Smooth muscle cell (in vitro differentiated cells): ENCODE data around the gene STX18. TPM values are rescaled to one million over a fixed set of nuclear protein-coding genes. Genes with fewer than 3 reads are reported as not detected.

Experiments
- DNase-seq: peaks from one replicate; lab custom pipeline; 2025; ENCODE audit not compliant: unreplicated experiment; lab: John Stamatoyannopoulos, UW
- H2AFZ ChIP-seq: fragments of 200-600 bp; sonication (generic); 2 replicates; pipeline ENCODE4 v1.6.0; 2016; ENCODE audit warnings: antibody characterized with exemption, low read depth, mild to moderate bottlenecking
- H3F3A ChIP-seq: fragments of 200-600 bp; sonication (generic); 2 replicates; pipeline ENCODE4 v1.6.0; 2017; ENCODE audit warnings: antibody characterized with exemption, low read depth
- H3K27ac ChIP-seq: fragments of 200-600 bp; sonication (generic); 2 replicates; pipeline ENCODE4 v1.5.1; 2016; ENCODE audit warnings: low read depth, mild to moderate bottlenecking
- H3K27me3 ChIP-seq: fragments of 200-600 bp; sonication (generic); 2 replicates; pipeline ENCODE4 v1.6.1; 2016; ENCODE audit warnings: low read depth, mild to moderate bottlenecking
- H3K36me3 ChIP-seq: fragments of 200-600 bp; sonication (generic); 2 replicates; pipeline ENCODE4 v1.5.1; 2016; ENCODE audit warnings: low read depth
- H3K4me1 ChIP-seq: fragments of 200-600 bp; sonication (generic); 2 replicates; pipeline ENCODE4 v1.5.1; 2016; ENCODE audit warnings: low read depth
- H3K4me2 ChIP-seq: fragments of 200-600 bp; sonication (generic); 2 replicates; pipeline ENCODE4 v1.6.0; 2016; ENCODE audit warnings: mild to moderate bottlenecking
- H3K4me3 ChIP-seq: fragments of 200-600 bp; sonication (generic); 2 replicates; pipeline ENCODE4 v1.5.1; 2016; ENCODE audit warnings: mild to moderate bottlenecking
- H3K79me2 ChIP-seq: fragments of 200-600 bp; sonication (generic); 2 replicates; pipeline ENCODE4 v1.6.0; 2016; ENCODE audit warnings: low read depth, mild to moderate bottlenecking
- H3K9ac ChIP-seq: fragments of 200-600 bp; sonication (generic); 2 replicates; pipeline ENCODE4 v1.6.0; 2016; ENCODE audit warnings: low read depth
- H3K9me3 ChIP-seq: fragments of 200-600 bp; sonication (generic); replicated peaks from 2 replicates; pipeline ENCODE4 v1.5.1; 2016; ENCODE audit warnings: low read depth
- H4K20me1 ChIP-seq: fragments of 200-600 bp; sonication (generic); 2 replicates; pipeline ENCODE4 v1.6.0; 2016; ENCODE audit warnings: low read depth
- WGBS: methylation state at CpG from one replicate; pipeline ENCODE4 v1.1.7; 2016; ENCODE audit warnings: low lambda C conversion rate; 5-methylcytosine and 5-hydroxymethylcytosine counted together
- polyA plus RNA-seq: library from polyadenylated mRNA; unstranded; fragments of >200 nt; fragmentation: Nextera tagmentation; extraction: Ambion mirVana; gene quantifications from 2 replicates; pipeline ENCODE4 v1.2.1, GENCODE V29; 2016
- total RNA-seq: library from RNA; depleted of rRNA; stranded (reverse); fragments of >200 nt; gene quantifications from 2 replicates; pipeline ENCODE4 v1.2.3, GENCODE V29; 2014
- TF ChIP-seq, protein P1 (sequence below): fragments of 200-600 bp; sonication (generic); IDR thresholded peaks from 2 replicates; pipeline ENCODE4 v1.5.1; 2017; ENCODE audit warnings: borderline replicate concordance, mild to moderate bottlenecking, antibody characterized with exemption; ENCODE audit not compliant: insufficient read depth, poor library complexity, severe bottlenecking

Gene STX18
- total and polyA plus RNA-seq, 2 experiments from 2014 or later = 17.7 to 23.3 TPM

DNA sequence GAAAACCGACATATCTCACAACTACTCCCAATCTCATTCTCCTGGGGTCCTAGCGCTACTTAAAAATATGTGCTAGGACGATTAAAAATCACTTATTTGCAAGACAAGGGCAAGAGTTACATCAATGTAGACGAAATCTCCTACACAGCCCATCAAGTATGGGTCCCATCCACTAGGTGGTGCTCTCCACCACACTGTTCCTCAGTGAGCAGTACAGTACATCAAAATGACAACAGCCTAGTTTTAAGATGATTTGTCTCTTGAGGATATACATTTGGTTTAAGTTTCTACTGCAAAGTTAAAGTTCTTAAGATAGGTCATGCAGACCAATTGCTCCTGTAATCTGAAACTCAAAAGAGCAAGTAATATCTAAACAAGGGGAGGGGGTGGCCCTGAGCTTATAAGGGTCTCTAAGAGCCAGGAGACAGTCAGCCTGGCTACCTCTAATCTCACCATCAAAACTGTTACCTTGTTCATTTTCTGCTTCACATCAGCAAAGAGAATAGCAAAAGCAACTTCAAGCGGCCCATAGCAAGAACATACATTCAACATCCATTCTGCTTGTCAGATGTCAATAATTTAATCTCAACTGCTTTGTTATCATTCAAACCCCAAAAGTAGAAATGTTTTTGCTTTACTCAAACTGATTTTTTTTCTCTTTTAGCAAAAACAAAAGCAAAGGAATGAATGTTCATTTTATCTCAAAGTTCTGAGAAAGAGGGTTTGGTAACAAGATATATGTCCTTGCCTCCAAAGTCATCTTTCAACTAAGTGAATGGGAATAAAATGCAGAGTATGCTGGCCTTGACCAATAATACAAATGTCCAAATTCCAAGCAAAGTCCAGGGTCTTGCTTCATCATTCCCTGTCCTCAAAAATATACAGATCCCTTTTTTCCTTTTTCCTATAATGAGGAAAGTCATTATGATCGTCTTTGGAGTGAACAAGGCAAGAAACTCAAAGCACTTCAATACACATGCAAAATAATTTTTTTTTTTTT is 53.1 kb downstream of the STX18 start:
- no peaks in the 10 kb centered on the region for H3K9me3 ChIP-seq
- H3K27me3 ChIP-seq = no peaks in the 10 kb centered on the region
- H3K9ac ChIP-seq = no peak overlapping the region
- no peak overlapping the region for H2AFZ ChIP-seq
- peaks cover 6% of the 10 kb centered on the region for H3F3A ChIP-seq
- H3K4me3 ChIP-seq = no peak overlapping the region
- TF ChIP-seq, protein P1, sequence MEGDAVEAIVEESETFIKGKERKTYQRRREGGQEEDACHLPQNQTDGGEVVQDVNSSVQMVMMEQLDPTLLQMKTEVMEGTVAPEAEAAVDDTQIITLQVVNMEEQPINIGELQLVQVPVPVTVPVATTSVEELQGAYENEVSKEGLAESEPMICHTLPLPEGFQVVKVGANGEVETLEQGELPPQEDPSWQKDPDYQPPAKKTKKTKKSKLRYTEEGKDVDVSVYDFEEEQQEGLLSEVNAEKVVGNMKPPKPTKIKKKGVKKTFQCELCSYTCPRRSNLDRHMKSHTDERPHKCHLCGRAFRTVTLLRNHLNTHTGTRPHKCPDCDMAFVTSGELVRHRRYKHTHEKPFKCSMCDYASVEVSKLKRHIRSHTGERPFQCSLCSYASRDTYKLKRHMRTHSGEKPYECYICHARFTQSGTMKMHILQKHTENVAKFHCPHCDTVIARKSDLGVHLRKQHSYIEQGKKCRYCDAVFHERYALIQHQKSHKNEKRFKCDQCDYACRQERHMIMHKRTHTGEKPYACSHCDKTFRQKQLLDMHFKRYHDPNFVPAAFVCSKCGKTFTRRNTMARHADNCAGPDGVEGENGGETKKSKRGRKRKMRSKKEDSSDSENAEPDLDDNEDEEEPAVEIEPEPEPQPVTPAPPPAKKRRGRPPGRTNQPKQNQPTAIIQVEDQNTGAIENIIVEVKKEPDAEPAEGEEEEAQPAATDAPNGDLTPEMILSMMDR = peak; percentile 91
- no peaks in the 10 kb centered on the region for H3K36me3 ChIP-seq
- peaks cover 69% of the 10 kb centered on the region for H4K20me1 ChIP-seq
- H3K4me1 ChIP-seq = peaks cover 4% of the 10 kb centered on the region
- peaks cover 30% of the 10 kb centered on the region for H3K79me2 ChIP-seq
- 16% methylated on average over 6 of the region's 6 CpGs for WGBS
- DNase-seq = no peak
- H3K27ac ChIP-seq = no peak overlapping the region
- no peak overlapping the region for H3K4me2 ChIP-seq

DNA sequence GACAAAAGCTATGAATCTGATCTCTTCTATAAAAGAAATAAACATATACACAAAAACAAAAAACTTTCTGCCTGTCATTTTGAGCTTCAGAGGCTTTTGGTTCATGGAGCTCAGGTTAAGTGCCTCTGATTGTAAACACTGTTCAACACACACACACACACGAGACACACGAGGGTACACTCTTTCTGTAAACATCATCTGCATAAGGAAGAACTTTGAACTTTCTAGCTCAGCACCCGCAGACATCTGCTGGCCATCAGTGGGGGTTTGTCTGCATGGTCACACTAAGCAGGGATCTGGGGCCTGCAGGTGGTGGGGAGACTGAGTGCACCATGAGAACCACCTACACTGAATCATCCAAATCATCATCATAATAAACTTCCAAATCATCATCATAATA is 54.9 kb downstream of the STX18 start:
- no peaks in the 10 kb centered on the region for H3K36me3 ChIP-seq
- H4K20me1 ChIP-seq = peaks cover 72% of the 10 kb centered on the region
- H3K4me1 ChIP-seq = peaks cover under 1% of the 10 kb centered on the region
- no peaks in the 10 kb centered on the region for H3K9me3 ChIP-seq
- no peak overlapping the region for H3K27ac ChIP-seq
- no peak for DNase-seq
- no peaks in the 10 kb centered on the region for H3K27me3 ChIP-seq
- WGBS = 85% methylated on average over 3 of the region's 3 CpGs
- H3F3A ChIP-seq = peaks cover 6% of the 10 kb centered on the region
- no peak overlapping the region for H3K9ac ChIP-seq
- H2AFZ ChIP-seq = no peak overlapping the region
- TF ChIP-seq, protein P1 = no peak
- no peak overlapping the region for H3K4me3 ChIP-seq
- H3K4me2 ChIP-seq = no peak overlapping the region
- H3K79me2 ChIP-seq = peaks cover 27% of the 10 kb centered on the region

DNA sequence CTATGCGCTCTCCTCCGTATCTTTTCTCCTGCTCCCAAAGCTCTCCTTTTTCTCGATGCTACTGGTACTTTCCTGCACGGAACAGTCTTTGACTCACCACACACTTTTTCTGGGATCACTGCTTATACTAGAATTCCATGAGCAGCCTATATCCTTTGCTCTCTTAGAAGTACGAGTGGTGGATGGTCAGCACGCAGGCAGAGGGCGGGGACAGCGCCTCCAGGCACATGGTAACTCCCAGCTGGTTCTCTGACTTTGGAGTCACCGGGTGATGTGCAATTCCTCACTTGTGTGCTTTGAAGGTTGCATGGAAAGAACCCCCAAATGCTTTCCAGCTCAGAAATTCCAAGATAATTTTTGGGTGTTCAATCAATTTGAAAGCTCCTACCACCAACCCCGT is 56.0 kb downstream of the STX18 start:
- 84% methylated on average over 10 of the region's 10 CpGs for WGBS

More for the DNA sequence above, 56.0 kb downstream of the STX18 start:
- DNase-seq = no peak
- peaks cover 77% of the 10 kb centered on the region for H4K20me1 ChIP-seq
- TF ChIP-seq, protein P1 = no peak
- peaks cover 12% of the 10 kb centered on the region for H3K4me1 ChIP-seq
- H3K79me2 ChIP-seq = peaks cover 22% of the 10 kb centered on the region
- H2AFZ ChIP-seq = no peak overlapping the region
- H3K27me3 ChIP-seq = no peaks in the 10 kb centered on the region
- H3K4me2 ChIP-seq = no peak overlapping the region
- no peak overlapping the region for H3K27ac ChIP-seq
- no peak overlapping the region for H3K4me3 ChIP-seq
- peaks cover 6% of the 10 kb centered on the region for H3F3A ChIP-seq
- H3K9ac ChIP-seq = no peak overlapping the region
- no peaks in the 10 kb centered on the region for H3K36me3 ChIP-seq
- no peaks in the 10 kb centered on the region for H3K9me3 ChIP-seq
